Activated T-cell treated with anti-CD3 and anti-CD28 coated beads, Interleukin-2, amount 50 U/mL, for 24 hours (primary cell): ENCODE results near the gene AXDND1.
"Not testable (repeated sequence)": the region's sequence is repeated elsewhere in the genome, so short reads cannot be mapped to it uniquely, and the experiment has no call there.

Experiments used
- DNase-seq: peaks from one replicate; pipeline ENCODE4 v3.0.0-alpha.2; 2020
- H3K27ac Mint-ChIP-seq: 2 replicates; pipeline ENCODE4 v1.8.0; 2020; ENCODE audit warnings: mild to moderate bottlenecking, mixed read lengths
- H3K27me3 Mint-ChIP-seq: 2 replicates; pipeline ENCODE4 v1.8.0; 2020; ENCODE audit warnings: mixed read lengths
- H3K36me3 Mint-ChIP-seq: 2 replicates; pipeline ENCODE4 v1.8.0; 2020; ENCODE audit warnings: low read depth, mixed read lengths
- H3K4me1 Mint-ChIP-seq: 2 replicates; pipeline ENCODE4 v1.8.0; 2020; ENCODE audit warnings: low read depth, mixed read lengths
- H3K4me3 Mint-ChIP-seq: 2 replicates; pipeline ENCODE4 v1.8.0; 2020; ENCODE audit warnings: mild to moderate bottlenecking, moderate library complexity, mixed read lengths
- H3K9me3 Mint-ChIP-seq: 2 replicates; pipeline ENCODE4 v1.8.0; 2020; ENCODE audit warnings: mixed read lengths

The AXDND1 gene

GRCh38 chr1:179341943-179342547 is 23.7 kb upstream of the AXDND1 start:
- no peak for DNase-seq
- Mint-ChIP-seq H3K27me3 (no peaks in the 10 kb centered on the region), H3K27ac (no peak overlapping the region), H3K4me3 (no peak overlapping the region), H3K4me1 (peaks cover 2% of the 10 kb centered on the region), H3K36me3 (peaks cover 81% of the 10 kb centered on the region), H3K9me3 (no peaks in the 10 kb centered on the region)

- H3K36me3 Mint-ChIP-seq = peaks cover 80% of the 10 kb centered on the region
- H3K27ac Mint-ChIP-seq = no peak overlapping the region
- no peaks in the 10 kb centered on the region for H3K9me3 Mint-ChIP-seq
- no peaks in the 10 kb centered on the region for H3K27me3 Mint-ChIP-seq
- no peak for DNase-seq
- H3K4me3 Mint-ChIP-seq = no peak overlapping the region
- peaks cover 2% of the 10 kb centered on the region for H3K4me1 Mint-ChIP-seq
Measured at GRCh38 chr1:179342740-179343404, 22.9 kb upstream of the AXDND1 start.

- H3K4me1 Mint-ChIP-seq = peaks cover 10% of the 10 kb centered on the region
- H3K36me3 Mint-ChIP-seq = peaks cover 87% of the 10 kb centered on the region
- H3K27me3 Mint-ChIP-seq = no peaks in the 10 kb centered on the region
- peak overlapping the region; percentile 74 for H3K27ac Mint-ChIP-seq
- no peak for DNase-seq
- no peaks in the 10 kb centered on the region for H3K9me3 Mint-ChIP-seq
- no peak overlapping the region for H3K4me3 Mint-ChIP-seq
Measured at GRCh38 chr1:179351281-179351680, 14.5 kb upstream of the AXDND1 start.

GRCh38 chr1:179352236-179352635 is 13.5 kb upstream of the AXDND1 start:
- H3K4me3 Mint-ChIP-seq = no peak overlapping the region
- H3K27me3 Mint-ChIP-seq = no peaks in the 10 kb centered on the region
- peaks cover 87% of the 10 kb centered on the region for H3K36me3 Mint-ChIP-seq
- H3K9me3 Mint-ChIP-seq = no peaks in the 10 kb centered on the region
- no peak for DNase-seq
- H3K27ac Mint-ChIP-seq = peak overlapping the region; percentile 45
- peaks cover 10% of the 10 kb centered on the region for H3K4me1 Mint-ChIP-seq

GRCh38 chr1:179353546-179353945 is 12.2 kb upstream of the AXDND1 start:
- Mint-ChIP-seq H3K27me3 (no peaks in the 10 kb centered on the region), H3K9me3 (no peaks in the 10 kb centered on the region), H3K27ac (no peak overlapping the region), H3K4me1 (peaks cover 10% of the 10 kb centered on the region), H3K4me3 (no peak overlapping the region), H3K36me3 (peaks cover 74% of the 10 kb centered on the region)
- DNase-seq = no peak

GRCh38 chr1:179361631-179362030 is 4.1 kb upstream of the AXDND1 start:
- not testable (repeated sequence) for H3K4me1 Mint-ChIP-seq, DNase-seq, H3K9me3 Mint-ChIP-seq, H3K27me3 Mint-ChIP-seq, H3K36me3 Mint-ChIP-seq, H3K4me3 Mint-ChIP-seq, H3K27ac Mint-ChIP-seq

- peaks cover 3% of the 10 kb centered on the region for H3K36me3 Mint-ChIP-seq
- H3K4me3 Mint-ChIP-seq = peak overlapping the region; percentile 85
- H3K4me1 Mint-ChIP-seq = peaks cover 13% of the 10 kb centered on the region
- no peak for DNase-seq
- no peaks in the 10 kb centered on the region for H3K9me3 Mint-ChIP-seq
- H3K27ac Mint-ChIP-seq = peak overlapping the region; percentile 99
- no peaks in the 10 kb centered on the region for H3K27me3 Mint-ChIP-seq
Measured at GRCh38 chr1:179366093-179366800, 476 bp downstream of the AXDND1 start.

GRCh38 chr1:179369751-179370341 is 4.1 kb downstream of the AXDND1 start:
- H3K9me3 Mint-ChIP-seq = no peaks in the 10 kb centered on the region
- no peaks in the 10 kb centered on the region for H3K27me3 Mint-ChIP-seq
- no peak overlapping the region for H3K27ac Mint-ChIP-seq
- no peak overlapping the region for H3K4me3 Mint-ChIP-seq
- peaks cover 3% of the 10 kb centered on the region for H3K36me3 Mint-ChIP-seq
- peaks cover 13% of the 10 kb centered on the region for H3K4me1 Mint-ChIP-seq
- no peak for DNase-seq

- Mint-ChIP-seq H3K9me3 (no peaks in the 10 kb centered on the region), H3K4me3 (no peak overlapping the region), H3K36me3 (no peaks in the 10 kb centered on the region), H3K27me3 (no peaks in the 10 kb centered on the region), H3K4me1 (peaks cover 4% of the 10 kb centered on the region), H3K27ac (no peak overlapping the region)
- DNase-seq = no peak
Measured at GRCh38 chr1:179372160-179372559, 6.4 kb downstream of the AXDND1 start.

- H3K4me1 Mint-ChIP-seq = no peaks in the 10 kb centered on the region
- H3K27ac Mint-ChIP-seq = no peak overlapping the region
- no peaks in the 10 kb centered on the region for H3K27me3 Mint-ChIP-seq
- H3K4me3 Mint-ChIP-seq = no peak overlapping the region
- no peaks in the 10 kb centered on the region for H3K36me3 Mint-ChIP-seq
- DNase-seq = no peak
- H3K9me3 Mint-ChIP-seq = no peaks in the 10 kb centered on the region
Measured at GRCh38 chr1:179376223-179376622, 10.5 kb downstream of the AXDND1 start.

- Mint-ChIP-seq H3K4me1 (no peaks in the 10 kb centered on the region), H3K9me3 (no peaks in the 10 kb centered on the region), H3K27me3 (no peaks in the 10 kb centered on the region), H3K36me3 (no peaks in the 10 kb centered on the region), H3K4me3 (no peak overlapping the region), H3K27ac (no peak overlapping the region)
- no peak for DNase-seq
Measured at GRCh38 chr1:179380299-179380698, 14.5 kb downstream of the AXDND1 start.

- no peaks in the 10 kb centered on the region for H3K4me1 Mint-ChIP-seq
- H3K27me3 Mint-ChIP-seq = no peaks in the 10 kb centered on the region
- H3K36me3 Mint-ChIP-seq = no peaks in the 10 kb centered on the region
- H3K4me3 Mint-ChIP-seq = no peak overlapping the region
- DNase-seq = no peak
- H3K27ac Mint-ChIP-seq = no peak overlapping the region
- no peaks in the 10 kb centered on the region for H3K9me3 Mint-ChIP-seq
Measured at GRCh38 chr1:179384027-179384426, 18.3 kb downstream of the AXDND1 start.

GRCh38 chr1:179385510-179385909 is 19.7 kb downstream of the AXDND1 start:
- Mint-ChIP-seq H3K4me3 (no peak overlapping the region), H3K9me3 (no peaks in the 10 kb centered on the region), H3K27ac (no peak overlapping the region), H3K4me1 (no peaks in the 10 kb centered on the region), H3K27me3 (no peaks in the 10 kb centered on the region), H3K36me3 (no peaks in the 10 kb centered on the region)
- DNase-seq = no peak

- no peak overlapping the region for H3K4me3 Mint-ChIP-seq
- H3K27ac Mint-ChIP-seq = no peak overlapping the region
- no peaks in the 10 kb centered on the region for H3K36me3 Mint-ChIP-seq
- H3K27me3 Mint-ChIP-seq = peaks cover 22% of the 10 kb centered on the region
- H3K9me3 Mint-ChIP-seq = peaks cover 24% of the 10 kb centered on the region
- DNase-seq = no peak
- no peaks in the 10 kb centered on the region for H3K4me1 Mint-ChIP-seq
Measured at GRCh38 chr1:179393721-179394120, 27.9 kb downstream of the AXDND1 start.

GRCh38 chr1:179399399-179399798 is 33.6 kb downstream of the AXDND1 start:
- H3K9me3 Mint-ChIP-seq, H3K4me3 Mint-ChIP-seq, H3K27me3 Mint-ChIP-seq, H3K27ac Mint-ChIP-seq, H3K4me1 Mint-ChIP-seq, H3K36me3 Mint-ChIP-seq, DNase-seq: not testable (repeated sequence)
